Activated CD8-positive, alpha-beta memory T cell treated with anti-CD3 and anti-CD28 coated beads, Interleukin-2, amount 50 U/mL, for 4 hours (primary cell): ENCODE data around the gene PCNX3.

ENCODE experiments used
- DNase-seq: peaks from one replicate; pipeline ENCODE4 v3.0.0-alpha.2; 2020

Gene PCNX3

DNA sequence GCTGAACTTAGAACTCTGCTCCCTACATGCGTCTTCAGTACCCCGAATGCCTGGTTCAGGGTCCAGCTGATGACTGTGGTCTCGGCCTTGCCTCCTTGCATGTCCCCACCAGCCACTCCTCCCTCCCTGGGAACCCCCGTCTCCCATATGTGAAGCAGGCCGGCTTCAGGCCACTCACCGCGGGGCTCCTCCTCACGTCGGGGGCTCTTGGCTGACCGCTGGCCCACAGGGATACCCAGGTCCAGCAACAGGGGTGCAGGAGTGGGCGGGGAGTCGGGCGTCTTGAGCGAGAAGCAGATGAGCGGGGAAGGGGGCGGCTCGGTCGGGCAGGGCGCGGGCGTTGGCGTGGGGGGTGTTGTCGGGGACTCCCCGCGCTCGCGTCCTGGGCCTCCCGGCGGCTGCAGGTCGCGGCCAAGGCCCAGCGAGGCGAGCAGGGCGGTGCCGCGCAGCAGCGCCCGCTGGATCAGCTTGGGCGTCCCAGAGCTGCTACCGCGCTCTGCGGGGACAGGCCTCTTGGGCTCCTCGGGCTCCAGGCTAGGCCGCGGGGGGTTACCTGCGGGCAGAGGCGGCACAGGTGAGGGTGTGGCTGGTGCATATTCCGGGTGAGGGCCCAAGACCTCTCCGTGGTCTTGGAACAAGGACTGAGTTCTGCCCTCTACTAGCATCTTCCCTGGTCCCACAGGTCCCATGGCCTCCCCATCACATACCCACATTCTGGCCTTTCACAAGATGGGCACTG lies 16.2 kb upstream of the PCNX3 start:
- no peak for DNase-seq

DNA sequence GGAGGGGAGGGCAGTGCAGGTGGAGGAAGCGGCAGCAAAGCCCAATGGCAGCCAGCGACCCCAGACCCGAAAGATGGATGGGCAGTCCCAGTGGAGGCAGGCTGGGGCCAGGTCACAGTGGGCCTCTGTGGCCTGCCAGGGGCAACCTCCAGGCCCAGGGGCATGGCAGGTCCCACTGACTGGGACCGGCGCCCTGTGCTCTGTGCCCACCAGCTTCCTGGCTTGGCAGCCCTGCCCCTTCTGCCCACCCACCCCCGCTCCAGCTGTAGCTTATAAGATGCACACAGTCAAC lies 15.7 kb upstream of the PCNX3 start:
- DNase-seq = no peak

DNA sequence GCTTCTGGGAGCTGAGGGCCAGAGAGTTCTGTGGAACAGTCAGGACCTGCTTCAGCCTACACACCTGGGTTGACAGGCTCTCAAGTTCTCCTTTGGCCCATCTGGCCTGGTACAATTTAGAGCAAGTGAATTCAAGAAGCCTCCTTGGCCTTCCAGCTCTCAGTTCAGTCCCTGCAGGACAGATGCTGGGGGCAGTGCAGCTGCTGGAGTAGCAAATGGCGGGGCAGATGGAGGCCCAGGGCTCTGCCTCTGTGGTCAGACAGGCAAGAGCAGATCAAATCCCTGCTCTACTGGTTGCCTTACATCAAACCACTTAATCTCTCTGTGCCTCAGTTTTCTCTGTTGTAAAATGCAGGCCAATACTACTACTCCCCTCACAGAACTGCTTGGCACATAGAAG lies 11.3 kb upstream of the PCNX3 start:
- DNase-seq = no peak

DNA sequence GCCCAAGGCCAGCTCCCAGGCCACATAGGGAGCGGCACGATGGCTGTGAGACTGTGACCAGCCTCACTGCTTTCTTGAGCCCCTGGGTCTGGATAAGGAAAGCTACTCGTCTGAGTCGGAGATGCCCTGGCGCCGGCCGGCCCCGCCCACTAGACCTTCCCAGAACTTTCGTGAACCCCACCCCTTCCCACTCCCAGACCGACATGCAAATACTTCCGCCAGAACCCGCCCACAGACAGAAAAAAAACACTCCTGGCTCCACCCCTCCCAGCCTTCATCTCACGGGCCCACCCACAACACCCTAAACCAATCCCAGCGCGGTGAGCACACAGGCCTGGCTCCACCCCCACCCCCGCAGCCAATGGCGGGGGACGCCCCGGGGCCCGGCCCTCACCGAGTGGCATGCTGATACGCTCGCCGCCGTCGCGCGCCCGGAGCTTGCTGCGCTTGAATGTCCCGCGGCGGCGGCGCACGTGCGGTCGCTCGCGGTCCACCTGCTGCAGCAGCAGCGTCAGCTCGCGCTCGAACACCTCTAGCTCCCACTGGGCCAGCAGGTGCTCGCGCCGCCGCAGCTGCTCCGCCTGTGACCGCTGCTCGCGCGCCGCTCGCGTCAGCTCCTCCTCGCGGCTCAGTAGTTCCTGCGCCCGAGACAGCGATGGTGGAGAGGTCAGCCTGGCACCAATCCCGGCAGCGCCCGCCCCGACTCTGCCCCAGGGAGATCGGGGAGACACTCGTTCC lies 8.5 kb upstream of the PCNX3 start:
- DNase-seq = no peak

DNA sequence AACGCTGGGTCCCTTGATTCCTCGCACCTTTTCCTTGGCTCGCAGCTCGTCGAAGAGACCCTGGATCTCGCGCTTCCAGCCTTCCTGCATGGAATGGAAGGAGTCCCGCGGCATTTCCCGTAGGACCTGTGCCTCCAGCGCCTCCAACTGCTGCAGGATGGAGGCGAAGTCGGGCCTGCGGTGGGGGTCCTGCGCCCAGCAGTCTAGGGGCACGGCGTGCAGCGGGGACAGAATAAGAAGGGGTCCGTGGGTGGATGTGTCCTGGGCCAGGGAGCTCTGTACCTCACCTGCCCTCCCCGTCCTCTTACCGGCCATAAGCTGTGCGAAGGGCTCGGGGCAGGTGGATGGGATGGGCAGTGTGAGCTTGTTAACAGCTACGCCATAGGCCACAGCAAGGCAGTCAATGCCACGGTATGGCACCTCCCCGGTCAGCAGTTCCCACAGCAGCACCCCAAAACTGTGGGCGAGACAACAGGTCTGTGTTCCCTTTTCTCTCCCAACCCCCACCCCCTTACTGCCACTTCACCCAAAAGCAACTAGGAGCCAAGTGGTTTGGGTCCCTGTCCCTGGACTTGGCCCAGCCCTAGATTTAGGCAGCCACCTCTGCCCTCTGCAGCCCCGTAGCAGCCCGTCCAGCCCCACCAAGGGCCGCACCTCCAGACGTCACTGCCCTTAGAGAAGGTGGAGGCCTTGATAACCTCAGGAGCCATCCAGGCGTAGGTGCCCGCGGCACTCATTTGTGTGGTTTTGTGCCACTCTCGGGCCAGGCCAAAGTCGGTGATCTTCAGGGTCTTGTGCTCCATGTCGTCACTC lies 7.8 kb upstream of the PCNX3 start:
- DNase-seq = no peak

DNA sequence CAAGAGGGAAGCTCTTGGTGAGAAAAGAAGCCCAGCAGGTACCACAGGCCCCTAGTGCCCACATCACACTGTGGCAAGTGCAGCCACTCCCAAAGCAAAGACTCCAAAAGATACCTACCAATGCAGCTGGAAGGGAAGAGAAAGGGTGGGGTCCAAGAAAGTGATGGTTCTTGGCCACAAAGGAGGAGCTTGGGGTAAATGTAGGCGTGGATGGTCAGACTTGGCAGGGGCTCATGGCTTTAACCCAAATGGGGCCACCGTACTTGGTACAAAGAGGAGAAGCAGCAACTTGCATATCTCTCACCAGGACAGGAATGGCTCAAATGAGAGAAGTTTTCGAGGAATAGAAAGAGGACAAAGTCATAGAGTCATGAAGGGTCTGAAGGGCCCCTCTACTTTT lies 6.3 kb upstream of the PCNX3 start:
- DNase-seq = no peak

DNA sequence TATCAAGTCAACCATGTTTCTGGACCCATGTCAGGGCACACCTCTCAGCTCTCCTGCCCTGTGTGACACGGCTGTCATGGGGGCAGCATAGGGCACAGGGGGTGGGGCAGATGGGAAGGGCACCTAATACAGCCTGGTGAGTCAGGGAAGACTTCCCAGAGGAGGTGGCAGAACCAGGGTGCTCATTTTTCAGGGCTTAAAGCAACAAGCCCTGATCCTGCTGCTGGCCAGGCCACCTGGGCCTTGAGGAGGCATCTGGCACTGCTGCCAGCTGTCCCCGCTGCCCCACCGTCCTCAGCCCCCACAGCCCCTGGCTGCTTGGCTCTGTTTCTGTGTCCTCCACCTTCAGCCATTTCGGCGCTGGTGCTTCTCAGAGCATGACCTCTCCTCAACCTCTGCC lies 5.9 kb upstream of the PCNX3 start:
- DNase-seq = no peak

DNA sequence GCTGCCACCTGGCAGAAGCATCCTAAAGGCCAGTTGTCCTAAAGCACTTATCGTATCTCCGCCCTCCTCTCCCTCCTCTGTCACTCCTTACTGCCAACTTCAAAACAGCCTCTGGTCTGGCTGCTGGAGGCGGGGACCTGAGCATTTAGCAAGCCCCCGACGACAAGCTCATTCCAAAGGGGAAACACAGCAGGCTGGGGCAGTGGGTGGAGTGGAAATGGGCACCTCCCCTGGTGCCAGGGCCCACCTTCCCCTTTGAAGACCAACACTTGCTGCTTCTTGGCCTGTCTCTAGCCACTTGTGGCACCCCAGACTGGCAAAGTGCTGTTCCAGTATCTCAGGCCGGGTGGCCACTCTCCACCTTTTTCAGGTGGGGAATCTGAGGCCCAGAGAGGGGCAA lies 5.2 kb upstream of the PCNX3 start:
- DNase-seq = no peak

DNA sequence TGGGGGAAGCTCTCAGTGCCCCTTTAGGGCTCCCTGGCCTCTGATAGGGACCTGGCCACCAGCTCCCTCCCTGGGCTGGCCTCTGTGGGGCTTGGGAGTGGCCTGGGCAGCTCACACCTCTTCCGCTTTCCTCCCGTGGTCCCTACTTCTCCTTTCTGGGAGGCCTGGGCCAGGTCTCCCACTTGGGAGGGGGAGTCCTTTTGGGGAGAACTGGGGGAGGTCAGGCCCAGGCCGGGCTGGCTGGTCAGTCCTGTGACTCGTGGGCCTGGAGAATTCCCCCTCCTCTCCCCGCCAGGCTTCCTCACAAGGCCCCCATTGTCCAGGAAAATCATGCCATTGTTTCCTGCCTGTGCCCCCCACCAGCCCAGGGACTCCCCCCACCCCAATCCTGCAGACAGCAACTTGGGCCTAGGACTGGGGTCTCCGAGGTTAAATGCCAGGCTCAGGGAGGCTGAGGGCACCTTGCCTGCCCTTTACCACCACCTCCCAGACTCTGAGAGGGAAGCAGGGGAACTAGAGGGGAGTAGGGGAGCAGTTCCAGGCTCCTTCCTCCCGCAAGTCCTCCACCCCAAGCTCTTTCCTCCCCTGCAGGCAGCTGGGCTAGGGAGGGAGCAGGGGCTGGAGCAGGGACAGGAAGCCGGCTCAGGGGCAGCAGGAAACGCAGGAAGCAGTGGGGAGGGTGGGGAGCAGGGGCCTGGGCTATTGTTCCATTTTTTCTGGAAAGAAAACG lies 4.4 kb upstream of the PCNX3 start:
- DNase-seq = no peak

DNA sequence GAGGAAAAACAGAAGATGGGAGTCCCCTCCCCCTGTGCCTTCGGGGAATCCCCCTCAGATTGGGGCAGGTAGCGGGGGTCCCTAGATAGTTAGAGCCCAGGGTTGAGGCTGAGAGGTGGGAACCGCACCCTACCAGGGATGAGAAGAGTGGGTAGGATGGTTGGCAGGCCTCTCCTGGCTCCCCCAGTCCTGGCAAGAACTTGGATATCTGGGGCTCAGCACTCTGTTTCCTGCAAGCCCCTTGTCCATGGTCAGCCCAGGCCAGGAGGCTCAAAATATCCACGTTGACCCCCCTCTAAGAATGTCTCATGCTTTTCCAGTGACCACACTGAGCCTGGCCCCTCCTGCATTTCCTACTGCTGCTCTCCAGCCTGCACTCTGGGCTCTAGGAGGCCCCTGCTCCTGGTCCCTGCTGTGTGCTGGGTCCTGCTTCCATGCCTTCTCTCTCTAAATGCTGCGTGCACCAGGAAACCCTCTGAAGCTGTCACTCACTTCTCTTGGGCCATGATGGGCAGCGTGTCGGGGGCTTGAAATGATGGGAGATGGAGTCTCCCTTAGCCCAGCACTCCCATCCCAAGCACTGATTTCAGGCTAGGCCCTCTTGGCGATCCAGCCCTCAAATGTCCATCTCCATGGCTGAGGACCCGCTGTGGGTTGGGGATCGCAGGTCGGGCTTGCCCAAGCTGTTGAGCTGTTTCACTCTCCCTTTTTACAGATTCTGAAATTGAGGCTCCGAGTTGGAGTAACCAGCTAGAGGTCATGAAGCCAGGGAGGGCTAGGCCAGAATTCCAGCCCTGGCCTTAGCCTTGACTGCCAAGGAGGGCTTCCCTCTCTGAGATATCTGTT lies 3.6 kb upstream of the PCNX3 start:
- no peak for DNase-seq

DNA sequence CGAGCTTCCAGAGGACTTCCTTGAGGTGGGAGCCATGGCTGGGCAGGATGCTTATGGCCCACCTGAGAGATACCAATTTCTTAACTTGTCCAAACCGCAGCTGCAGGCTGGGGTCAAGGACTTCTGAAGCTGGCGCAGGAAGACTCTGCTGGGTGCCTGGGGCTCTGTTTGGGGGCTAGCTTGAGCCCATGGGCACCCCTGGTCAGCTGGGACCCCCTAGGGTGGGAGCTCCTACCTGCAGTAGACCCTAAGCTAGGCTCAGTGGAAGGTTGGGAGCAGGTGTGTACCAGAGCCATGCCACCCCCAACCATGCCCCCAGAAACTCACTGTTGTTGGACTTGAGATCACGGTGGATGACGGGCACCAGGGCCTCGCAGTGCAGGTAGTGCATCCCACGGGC lies 2.9 kb upstream of the PCNX3 start:
- no peak for DNase-seq

DNA sequence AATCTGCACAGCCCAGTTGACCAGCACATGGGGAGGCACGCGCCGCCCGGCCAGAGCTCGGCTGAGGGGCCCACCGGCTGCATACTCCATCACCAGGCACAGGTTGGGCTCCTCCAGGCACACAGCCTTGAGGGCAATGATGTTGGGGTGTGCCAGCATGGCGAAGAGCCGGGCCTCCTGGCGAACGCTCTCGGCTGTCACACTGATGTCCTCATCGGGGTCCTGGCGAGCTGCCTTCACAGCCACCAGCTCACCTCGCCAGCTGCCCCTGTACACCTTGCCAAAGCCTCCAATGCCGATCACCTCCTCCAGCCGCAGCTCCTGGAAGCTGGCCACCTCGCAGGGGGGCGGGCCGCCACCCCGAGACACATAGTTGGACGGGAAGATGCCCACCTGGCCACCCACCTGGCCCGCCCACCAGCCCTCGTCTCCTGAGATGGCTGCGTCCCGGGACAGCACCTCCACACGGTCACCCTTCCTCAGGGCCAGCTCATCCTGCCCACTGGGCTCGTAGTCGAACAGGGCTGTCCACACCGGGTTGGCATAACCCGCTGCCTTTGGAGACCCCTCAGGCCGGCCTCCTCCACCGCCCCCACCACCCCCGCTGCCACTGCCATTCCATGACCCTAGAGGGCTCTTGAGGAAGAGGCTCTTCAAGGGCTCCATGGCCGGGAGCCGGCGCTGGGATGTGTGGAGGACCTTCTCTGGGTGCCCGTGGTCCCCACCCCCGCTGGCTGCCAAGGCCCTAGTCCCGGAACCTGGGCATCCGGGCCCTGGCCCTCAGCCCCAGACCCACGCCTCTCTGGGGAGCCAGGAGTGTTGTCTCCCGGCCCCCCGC lies 2.3 kb upstream of the PCNX3 start:
- peak; percentile 39 for DNase-seq

DNA sequence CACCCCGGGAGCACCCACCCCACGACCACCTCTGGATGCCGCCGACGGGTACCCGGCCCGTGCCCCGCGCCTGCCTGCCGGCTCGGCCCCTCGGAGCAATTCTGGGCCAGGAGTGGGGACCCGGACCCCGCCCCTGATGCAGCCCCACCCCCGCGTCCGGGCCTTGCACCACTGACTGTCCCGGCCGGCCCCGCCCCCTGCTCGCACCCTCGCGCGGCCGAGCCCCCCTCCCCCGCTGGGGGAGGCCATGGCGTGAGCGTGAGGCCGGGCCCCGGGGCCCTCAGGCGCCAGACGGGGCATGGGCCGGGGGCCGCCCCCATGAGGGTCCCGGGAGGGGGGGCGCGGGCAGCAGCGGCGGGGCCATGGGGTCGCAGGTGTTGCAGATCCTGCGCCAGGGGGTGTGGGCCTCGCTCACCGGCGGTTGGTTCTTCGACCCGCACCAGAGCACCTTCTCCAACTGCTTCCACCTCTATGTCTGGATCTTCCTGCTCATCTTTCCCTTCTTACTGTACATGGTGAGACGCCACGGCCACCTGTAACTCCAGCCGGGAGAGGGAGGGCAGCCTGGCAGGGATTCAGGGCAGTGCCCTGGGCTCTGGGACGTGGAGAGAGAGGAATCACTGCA lies 486 bp downstream of the PCNX3 start:
- no peak for DNase-seq

DNA sequence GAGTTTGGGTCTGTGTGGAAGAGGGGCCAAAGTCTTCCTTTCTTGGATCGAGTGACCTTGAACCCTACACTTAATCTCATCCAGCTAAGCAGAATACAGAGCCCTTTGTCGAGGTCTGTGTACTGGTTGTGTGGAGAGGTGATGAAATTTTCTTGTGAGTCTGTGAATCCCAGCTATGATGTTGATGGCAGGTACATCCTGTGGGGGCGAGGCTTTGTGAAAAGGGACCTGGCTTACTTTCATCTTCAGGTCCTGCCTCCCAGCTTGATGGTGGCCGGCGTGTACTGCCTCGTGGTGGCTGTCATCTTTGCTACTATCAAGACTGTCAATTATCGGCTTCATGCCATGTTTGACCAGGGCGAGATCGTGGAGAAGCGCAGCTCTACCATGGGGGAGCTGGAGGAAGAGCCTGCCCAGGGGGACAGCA lies 1.0 kb downstream of the PCNX3 start:
- no peak for DNase-seq

DNA sequence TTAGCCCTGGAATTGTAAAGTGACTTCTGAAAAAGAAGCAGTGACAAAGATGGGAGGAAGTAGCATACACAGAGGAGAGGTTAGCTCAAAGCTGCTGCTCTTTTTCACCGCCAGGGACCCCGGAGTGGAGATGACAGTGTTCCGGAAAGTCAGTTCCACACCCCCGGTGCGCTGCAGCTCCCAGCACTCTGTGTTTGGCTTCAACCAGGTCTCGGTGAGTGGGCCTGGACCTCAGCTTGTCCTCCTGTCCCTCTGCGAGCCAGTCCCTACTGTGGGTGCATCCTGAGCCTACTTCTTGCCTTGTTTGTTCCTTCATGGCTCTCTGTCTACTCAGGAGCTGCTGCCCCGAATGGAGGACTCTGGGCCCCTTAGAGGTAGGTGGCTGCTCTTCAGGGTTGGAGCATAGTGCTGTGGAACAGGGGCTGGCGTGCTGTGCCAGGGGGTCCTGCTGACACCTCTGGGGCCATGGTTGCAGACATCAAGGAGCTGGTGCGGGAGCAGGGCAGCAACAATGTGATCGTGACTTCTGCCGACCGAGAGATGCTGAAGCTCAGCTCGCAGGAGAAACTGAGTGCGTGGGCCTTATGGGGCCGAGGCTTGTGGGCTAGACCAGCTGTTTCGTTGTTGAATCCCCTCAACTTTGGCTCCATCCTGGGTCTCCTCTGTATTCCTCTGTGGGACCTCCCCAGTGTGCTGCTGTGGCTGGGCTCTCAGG lies 1.7 kb downstream of the PCNX3 start:
- no peak for DNase-seq

DNA sequence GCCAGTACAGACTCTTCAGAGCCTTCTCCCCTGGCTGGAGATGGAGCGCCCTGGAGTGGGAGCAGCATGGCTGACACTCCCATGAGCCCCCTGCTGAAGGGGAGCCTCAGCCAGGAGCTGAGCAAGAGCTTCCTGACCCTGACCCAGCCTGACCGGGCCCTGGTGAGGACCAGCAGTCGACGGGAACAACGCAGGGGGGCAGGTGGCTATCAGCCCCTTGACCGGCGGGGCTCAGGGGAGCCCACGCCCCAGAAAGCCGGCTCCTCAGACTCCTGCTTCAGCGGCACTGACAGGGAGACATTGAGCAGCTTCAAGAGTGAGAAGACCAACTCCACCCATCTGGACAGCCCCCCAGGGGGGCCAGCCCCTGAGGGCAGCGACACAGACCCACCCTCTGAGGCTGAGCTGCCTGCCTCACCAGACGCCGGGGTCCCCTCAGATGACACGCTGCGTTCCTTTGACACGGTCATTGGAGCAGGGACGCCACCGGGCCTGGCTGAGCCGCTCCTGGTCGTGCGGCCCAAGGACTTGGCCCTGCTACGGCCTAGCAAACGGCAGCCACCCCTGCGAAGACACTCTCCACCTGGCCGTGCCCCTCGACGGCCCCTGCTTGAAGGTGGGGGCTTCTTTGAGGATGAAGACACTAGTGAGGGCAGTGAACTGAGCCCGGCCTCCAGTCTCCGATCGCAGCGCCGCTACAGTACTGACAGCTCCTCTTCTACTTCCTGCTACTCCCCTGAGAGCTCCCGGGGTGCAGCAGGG lies 2.6 kb downstream of the PCNX3 start:
- DNase-seq = no peak

DNA sequence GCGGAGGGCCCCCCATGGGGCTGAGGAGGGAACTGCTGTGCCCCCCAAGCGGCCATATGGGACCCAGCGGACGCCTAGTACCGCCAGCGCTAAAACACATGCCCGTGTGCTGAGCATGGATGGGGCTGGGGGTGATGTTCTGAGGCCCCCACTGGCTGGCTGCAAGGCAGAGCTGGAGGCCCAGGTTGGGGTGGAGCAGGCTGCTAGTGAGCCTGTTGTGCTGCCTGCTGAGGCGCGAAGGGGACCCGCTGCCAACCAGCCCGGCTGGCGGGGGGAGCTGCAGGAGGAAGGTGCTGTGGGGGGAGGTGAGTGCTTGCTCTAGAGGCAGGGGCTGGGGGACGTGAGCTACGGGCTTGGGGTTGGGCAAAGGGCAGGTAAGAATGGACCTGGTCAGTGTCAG lies 3.2 kb downstream of the PCNX3 start:
- DNase-seq = no peak

DNA sequence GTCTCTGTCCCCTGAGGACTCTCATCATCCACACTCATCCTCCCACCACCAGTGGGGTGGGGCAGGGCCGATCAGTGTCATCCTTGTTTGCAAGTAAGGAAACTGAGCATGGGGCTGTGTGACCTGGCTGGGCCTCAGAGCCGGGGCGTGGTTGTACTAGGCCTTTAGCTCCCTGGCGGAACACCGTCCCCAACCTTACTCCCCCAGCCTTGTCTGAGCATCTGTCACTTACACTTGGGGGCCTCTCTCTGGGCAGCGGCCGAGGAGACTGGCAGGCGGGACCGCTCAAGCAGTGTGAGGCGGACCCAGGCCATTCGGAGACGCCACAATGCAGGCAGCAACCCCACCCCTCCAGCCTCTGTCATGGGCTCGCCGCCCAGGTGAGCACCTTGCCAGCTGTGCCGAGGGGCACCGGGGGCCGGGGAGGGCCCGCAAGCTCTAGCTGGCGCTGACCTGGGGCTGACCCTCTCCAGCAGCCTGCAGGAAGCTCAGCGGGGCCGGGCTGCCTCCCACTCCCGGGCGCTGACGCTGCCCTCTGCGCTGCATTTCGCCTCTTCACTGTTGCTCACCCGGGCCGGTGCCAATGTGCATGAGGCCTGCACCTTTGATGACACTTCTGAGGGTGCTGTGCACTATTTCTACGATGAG lies 3.8 kb downstream of the PCNX3 start:
- no peak for DNase-seq

DNA sequence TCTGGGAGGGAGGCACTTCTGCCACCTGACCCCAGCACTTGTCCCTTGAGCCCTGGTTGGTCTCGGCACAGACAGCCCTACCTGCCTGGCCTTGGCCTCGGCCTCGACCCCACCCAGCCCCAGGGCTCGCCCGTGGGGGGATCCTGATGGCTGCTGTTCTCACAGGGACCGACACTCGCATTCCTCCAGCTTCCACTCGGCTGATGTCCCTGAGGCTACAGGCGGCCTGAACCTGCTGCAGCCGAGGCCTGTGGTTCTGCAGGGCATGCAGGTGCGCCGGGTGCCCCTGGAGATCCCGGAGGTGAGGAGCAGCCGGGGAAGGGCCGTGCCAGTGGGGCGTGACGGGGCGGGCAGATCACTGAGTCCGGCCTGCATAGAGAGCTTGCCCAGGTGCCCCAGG lies 5.1 kb downstream of the PCNX3 start:
- no peak for DNase-seq
